Activated CD4-positive, alpha-beta T cell treated with anti-CD3 and anti-CD28 coated beads, Interleukin-2, Interleukin-6, amounts not matched to agents 100 ng/mL and 50 ng/mL, durations not matched to agents 16 hours and 8 hours (primary cell): ENCODE results near the gene TRIM66.

Experiments used
- DNase-seq: peaks from one replicate; pipeline ENCODE4 v3.0.0-alpha.2; 2020

The TRIM66 gene

DNA sequence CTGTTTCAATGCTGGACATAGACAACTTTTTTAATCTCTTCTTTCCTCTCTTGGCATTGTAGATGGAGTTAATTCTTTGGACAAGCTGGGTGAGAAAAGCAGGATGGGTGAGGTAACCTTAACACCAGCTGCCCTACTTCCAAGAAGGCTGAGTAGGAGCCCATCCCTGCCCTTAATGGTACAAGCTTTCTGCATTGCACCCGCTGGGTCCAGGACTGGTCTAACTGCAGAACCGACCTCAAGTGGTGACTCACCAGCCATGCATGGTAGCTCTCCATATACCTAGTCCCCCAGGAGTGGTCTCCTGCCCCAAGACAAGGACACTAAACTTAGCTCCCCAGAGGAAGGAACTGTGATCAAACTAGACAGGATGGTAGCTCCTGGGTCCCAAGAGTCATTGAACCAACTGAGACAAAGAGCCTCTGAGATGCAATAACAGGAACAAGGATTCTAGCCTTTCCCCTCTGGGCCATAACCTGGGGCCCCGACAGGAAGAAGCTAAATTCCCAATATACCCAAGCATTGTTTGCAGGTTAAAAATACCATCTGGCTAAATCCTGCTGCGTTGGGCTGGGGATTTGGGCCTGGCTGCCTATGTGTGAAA lies 32.3 kb upstream of the TRIM66 start:
- no peak for DNase-seq

DNA sequence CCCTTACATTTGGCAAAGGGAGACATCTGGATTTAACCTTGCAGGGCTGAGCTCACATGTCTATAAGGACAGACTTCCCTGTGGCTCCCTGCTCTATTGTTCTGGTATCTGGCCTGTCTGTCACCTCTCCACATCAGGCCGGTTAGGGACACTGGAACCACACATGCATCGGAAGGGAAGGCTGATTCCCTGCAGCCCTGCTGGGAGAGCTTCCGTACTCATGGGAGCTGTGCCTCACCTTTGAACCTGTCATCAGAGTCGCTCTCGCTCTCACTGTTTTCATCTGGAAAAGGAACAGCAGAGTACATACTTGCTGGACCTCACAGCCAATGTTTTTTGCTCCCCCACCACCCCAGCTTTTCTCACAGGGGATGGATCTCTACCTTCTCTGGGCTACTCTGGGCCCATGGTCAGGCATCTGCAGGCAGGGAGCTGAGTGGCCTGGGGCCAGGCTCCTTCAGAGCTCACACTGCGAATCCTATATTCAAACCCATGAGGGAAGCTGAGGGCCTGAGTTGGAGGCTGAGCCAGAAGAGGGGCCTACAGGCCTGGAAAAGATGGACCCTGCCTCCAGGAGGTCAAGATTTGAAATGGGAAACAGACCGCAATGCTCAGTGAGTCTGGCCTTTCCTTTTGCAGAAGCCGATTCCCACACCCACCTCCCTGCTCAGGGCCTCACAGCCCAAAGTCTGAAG lies 31.4 kb upstream of the TRIM66 start:
- no peak for DNase-seq

DNA sequence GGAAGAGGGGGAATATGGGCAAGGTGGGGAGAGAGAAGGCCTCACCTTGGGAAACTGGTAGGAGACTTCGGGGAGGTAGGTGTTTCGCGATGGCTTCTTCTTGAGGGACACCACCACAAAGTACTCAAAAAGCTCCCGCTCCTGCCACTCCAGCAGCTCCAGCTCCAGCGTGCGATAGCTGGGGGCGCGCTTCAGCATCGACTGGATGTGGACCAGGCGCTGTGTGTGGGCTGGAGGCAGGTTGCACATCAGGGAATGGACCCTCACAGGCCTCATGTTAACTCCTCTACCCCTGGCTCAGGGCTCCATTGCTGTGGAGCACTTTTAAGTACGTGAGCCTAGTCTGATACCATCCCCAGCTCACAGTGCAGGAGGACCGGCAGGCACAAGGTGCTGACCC lies 30.0 kb upstream of the TRIM66 start:
- DNase-seq, result no peak

DNA sequence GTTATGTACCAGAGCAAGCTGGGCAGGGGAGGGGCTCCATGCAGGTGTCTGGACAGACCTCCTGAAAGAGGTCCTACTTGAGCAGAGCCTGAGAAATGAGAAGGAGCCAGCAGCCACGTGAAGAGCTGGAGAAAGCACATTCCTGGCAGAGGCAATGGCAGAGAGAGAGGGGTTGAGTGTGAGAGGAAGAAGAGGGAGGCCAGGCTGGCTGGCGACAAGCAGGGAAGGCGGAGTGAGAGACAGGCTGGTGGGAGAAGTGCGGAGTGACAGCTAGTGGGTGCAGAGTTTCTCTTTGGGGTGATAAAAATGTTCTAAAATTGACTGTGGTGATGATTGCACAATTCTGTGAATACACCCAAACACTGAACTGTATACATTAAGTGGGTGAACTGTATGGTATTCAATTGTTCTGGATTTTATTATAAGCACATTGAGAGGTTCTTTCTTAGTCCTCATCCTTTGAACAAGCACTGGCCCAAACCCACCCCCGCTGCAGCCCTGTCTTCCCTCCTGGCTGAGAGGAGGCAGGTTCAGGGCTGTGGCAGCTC lies 29.5 kb upstream of the TRIM66 start:
- DNase-seq, result no peak

DNA sequence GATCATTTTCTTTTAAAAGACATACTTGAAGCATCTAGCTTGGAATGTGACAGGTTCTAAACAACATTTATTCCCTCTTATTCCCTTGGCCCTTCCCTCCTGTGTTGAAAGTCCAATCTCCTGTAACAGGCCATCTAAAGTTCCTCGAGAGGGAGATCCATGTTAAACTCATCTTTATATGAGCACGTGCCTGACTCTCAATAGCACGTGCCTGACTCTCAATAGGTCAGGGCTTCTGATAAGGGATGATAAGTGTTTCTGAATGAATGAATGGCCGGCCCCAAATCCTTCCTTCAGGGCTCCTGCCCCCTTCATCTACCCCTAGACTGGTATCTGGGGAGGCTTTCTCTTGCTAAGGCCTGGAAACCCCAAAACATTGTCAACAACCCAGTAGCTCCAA lies 27.3 kb upstream of the TRIM66 start:
- DNase-seq, result no peak

DNA sequence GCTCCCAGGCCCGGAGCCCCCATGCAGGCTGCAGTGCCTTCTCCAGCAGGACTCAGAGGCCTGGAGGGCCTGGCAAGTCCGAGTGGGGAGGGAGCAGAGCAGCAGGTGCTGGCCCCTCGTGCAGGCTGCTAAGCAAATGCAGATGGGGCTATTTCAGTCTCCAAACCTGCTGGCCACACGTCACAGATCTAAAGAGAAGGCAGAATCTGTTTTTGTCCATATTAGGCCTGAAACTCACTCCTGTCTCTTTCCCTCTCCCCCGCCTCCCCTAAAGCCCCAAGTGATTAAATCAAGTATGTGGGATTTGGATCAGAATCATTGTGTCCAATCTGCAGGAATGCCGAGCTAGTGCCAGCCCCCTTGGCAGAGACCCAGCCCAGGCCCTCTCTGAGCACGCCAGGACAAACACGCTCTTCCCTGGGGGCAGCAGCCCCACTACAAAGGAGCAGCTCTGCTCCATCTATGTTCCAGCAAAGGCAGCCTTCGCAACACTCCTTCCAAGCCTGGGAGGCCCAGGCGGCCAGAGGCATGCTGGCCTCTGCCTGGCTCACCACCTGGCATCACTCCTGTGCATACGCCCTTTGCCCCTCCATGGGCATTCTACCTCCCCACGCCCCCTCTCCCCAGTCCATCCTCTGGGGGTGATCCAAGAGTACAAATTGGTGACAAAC lies 26.7 kb upstream of the TRIM66 start:
- DNase-seq, result no peak

DNA sequence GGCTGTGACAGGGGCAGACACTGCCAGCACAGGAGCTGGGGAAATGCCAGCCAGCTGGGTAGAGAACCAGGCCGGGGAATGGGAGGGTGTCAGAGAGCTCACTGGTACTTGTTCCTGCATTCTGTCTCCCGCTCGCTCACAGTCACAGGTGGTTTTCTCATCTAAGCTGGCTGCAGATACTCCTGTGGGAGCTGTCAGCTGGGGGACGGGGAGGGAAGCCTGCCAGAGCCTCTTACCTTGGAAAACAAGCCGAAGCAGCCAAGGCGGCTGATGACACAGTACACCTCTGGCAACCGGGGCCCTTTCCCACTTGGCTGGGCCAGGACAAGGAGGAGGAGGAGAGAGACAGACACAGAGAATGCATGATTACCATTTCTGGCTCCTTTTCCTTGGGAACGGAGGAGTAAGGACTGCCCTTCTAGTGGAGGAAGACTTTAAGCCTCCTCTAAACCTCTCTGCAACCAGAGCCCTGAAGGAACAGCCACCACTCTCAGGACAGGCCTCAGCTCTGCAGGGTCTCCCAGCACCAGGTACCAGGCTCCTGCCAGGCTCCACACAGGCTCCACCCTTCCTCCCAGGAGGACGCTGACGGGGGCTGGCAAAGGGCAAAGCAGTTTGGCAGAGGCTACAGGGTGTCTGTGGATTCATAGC lies 25.2 kb upstream of the TRIM66 start:
- no peak for DNase-seq

DNA sequence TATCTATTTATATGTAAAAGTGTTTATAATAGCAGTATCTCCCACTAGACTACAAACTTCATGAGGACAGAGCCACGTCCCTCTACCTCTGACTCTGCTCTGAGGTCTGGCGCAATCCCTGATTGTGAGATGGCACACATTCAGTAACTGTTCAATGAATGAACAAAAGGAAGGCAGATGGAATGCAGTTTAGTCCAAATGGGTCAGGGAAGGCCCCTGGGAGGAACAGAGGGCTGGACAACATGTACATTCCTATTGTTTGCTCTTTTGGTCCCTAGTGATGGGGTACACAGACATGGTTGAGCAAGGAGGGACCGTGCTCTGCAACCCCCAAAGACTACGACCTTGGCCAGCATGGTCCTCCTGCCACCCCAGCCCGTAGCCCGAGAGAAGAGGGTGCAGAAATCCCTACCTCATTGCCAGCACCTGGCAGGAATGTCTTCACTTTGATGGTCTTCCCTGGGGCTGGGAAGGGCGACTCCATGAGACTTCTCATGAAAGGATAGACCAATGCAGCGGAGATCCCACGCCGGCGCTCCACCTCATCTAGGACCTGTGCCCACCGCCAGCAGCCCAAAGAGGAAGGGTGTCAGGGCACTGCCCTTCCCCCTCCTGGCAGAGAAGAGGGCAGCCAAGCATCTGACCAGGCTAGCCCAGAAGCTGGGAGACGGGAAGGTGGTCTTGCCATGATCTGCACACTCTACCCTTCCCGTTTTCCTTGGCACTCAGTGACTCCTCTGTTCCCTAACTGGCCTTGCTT lies 24.4 kb upstream of the TRIM66 start:
- no peak for DNase-seq

DNA sequence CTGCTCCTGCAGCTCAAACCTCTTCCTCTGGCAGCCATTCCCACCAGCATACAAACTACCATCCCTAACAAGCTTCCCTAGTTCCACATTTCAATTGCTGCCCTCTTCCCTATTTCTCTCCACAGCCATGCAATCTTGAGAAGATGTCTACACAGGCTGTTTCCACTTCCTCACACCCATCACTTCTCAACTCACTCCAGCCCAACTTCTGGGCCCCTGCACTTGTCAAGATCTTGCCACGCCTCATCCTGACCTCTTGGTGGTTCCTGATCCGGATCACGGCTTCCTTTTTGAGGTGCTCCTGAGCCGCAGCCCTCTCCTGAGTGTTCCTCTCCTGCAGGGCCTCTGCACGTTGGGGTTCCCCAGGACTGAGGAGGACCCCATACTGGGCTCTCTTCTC lies 22.7 kb upstream of the TRIM66 start:
- no peak for DNase-seq

DNA sequence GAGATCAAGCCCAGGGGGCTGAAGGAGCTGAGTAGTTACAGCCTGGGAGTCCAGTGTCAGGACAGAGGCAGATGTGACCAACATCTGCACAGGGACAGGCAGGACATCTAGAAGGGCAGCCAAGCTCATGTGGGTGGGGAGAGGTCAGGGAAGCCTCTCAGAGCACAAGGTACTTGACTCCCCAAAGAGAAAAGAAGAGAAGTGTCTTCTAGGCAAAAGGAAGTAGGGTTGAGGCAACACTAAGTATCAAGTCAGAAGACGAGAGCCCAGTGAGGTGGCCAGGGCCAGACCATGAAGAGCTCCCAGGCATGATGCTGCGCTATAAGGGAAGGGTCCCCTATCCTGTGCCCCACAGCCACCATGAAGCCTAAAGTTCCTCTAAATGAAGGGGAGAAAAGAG lies 21.7 kb upstream of the TRIM66 start:
- no peak for DNase-seq

DNA sequence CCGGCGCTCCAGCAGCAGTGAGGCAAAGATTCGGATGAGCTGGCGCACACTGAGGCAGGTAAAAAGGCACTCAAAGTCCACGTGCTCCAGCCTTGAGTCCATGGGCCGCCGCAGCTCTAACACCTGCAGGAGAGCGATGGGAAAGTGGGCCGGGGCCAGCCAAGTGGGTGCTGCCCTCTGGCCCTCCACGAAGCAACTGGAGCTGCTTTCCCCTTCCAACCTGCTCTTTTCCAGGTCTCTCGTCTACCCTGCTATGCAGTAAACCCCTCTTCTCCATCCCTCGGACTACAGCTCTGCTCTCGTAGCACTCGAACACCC lies 20.1 kb upstream of the TRIM66 start:
- DNase-seq, result no peak

DNA sequence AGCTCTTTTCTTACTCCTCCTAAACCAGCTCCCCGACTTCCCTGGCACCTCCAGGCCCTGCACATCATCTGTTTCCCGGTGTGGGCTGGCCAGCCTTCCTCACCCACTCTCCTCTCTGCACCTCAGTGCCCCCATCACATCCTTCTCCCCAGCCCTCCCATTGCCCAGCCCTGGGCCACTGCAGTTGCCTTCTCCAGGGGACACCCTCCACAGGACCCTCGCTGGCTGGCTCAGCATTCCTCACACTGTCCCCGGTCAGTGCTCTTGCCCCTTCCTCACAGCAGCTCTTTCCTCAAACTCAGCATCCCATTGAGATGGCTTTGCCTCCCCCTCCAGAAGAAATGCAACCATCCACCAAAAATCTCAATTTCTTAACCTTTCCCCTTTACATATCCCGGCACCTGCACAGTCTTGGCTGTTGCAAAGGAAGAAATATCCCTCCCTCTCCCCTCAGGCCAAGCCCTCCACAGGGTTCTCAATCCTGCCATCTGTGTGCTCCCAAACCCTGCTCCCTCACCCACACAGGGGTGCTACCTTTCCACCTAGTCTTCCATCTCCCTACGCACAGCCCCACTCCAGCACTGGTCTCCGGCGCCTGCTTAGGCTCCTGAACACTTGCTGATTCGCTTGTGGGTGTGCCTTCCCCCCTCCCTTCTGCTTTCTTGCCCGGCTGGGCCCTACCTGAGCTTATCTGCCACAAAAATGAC lies 19.6 kb upstream of the TRIM66 start:
- DNase-seq, result no peak

DNA sequence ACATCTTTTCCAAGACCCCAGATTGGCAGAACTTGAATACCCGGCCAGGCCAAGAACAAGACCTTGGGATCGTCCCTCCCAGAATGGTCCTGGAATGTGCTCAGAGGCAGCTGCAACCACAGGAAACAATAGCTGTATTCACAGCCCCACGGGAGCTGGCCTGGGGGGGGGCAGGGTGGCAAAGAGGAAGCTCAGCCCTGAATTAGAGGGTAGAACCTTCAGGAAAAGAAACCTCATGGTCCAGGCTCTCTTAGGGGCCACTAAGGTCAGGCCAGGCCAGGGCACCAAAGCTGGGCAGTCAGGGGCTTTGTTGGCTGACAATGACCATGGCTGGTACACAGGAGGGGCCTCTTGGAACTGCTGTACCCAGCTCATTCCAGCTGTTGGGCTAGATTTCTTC lies 17.4 kb upstream of the TRIM66 start:
- no peak for DNase-seq

DNA sequence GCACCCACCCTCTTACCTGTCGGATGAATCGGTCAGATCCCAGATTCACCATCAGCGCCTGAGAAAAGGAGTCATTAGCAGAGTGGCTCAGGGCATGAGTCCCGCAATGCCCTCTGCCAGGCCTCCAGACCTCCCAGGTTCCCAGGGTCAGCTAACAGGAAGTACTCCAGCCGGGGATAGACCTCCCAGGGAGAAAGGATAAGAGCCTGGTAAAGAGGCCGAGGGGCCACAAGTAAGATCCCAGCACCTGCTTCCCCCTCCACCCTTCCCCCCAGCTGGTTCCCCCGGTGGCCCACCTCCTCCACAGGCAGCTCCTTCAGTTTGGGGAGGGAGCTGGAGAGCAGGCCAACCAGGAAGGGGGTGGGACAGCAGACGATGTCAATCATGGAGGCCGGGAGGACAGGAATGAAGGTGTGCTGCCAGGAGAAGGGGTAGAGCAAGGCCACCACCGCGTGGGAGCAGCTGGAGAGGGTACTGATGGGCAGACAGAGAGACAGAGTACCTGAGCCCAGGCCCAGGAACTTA lies 16.5 kb upstream of the TRIM66 start:
- no peak for DNase-seq

DNA sequence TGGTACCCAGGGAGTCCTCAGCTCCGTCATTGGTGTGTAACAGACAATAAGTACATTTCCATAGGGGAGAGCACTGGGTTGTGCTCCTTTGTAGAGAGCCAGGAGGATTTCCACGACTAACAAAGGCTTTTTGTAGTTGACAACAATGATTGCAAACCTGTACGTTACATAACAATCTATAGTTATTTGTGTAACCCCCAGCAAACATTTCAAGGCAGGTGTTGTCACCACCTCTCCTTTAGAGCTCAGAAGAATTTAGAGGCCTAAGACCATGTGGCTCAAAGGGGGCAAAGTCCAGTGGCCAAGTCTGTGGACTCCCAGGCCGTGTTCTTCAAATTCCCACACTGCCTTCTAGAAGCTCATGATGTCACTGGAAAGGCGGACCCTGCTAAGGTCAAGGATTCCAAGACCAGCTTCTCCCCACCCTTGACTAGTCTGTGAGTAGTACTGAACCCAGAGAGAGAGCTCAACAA lies 15.9 kb upstream of the TRIM66 start:
- no peak for DNase-seq

DNA sequence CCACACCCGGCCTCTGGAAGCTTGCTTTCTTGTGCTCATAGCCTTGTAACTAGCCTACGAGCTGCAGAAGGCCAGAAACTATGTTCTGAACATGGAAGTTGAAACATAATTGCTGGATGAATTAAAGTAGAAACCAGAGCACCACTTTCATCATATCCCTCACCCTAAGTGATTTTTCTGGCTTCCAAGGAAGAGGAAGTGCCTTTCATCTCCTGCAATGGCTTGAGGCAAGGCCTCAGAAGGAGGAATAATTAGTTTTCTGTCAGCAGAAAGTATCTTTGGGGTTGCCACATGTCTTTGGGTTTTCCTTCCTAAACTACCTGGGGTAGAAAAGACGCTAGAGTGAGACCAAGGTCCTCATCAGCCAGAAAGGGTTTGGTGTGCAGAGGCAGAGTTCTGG lies 14.6 kb upstream of the TRIM66 start:
- DNase-seq, result no peak

DNA sequence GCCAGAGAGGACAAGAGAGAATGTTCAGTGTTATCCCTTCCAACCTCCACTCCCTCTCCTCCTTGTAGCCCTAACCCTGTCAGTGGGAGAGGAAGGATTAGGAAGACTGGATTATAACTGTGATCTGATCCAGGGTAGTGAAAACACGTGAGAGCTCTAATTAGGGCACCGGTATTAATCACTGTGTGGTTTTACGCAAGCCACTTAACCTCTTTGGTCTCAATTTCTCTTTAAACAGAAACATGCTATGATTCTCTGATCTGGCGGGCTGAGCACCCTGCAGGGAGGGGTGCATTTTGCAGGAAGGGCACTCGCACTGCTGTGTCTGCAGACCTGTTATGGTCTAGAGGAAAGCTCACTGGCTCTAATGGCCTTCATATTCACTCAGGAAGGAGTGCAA lies 11.7 kb upstream of the TRIM66 start:
- DNase-seq, result no peak

DNA sequence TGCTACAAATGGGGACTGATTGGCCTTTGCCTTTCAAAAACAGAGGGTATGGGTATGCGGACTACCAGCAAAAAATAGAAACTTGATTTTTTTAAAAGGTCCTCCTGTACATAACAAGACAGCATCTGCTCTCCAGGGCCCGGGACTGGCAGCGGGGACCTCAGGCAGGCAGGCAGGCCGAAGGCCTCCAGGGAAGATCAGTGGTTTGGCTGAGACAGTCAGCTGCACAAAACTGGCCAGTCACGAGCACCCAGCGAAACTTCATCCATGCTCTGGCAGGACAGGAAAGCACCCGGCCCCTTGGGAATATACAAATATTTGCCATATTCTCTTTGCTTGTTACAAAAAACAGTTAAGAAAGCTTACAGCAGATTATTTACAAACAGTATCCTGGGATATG lies 11.1 kb upstream of the TRIM66 start:
- DNase-seq, result no peak

DNA sequence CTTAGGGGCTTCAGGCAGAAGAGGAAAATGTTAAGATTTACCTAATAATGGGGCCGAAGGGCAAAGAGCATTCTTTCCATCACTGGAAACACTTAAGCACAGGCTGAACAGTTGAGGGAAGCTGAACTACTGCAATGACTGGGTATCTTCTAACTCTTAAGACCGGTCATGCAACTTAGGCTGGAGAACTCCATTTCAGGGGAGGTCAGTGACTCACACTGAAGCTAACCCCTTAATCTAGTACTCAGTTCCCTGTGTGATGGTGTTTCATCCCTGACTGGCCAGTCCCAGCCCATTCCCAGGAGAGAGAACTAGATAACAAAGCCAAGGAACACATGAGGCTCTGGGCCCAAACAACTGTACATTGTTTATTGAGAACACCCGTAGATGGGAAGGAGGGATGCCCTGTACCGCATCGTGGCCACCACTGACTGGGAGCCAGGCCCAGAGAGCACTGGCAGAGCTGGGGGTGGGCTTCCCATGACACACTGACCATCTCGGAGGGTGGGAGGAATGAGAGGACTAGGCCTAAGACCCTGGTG lies 10.6 kb upstream of the TRIM66 start:
- no peak for DNase-seq

DNA sequence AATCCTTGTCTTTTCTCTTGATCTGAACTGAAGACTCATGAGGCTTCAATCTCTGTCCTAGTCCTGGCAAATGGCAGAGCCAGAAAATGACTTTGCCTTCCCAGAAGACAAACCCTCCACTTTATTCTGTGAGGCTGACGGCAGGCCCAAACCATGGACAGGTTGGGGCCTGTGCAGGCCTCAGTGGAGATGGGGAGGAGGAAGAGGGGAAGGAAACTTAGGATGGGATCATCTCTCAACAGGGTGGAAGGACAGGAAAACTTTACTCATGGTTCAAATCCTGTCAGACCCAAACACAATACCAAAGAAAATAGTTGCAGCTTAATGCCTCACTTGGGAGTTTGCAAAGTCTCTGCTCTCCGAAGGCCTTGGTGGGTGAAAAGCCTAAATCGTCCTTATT lies 10.0 kb upstream of the TRIM66 start:
- no peak for DNase-seq

DNA sequence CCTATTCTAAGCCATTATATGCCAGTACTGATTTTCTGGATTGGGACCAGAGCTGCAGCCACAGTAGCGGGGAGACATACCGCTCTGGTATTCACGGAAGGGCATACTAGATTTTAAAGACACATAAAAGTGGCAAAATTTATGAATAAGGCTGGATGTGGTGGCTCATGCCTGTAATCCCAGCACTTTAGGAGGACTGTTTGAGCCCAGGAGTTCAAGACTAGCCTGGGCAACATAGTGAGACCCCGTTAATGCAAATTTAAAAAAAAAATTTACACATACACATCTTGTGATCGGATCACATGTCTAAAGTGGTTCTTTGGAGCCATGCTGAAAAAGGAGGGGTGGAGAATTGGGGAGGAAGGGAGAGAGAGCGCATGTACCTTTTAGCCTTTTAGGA lies 9.1 kb upstream of the TRIM66 start:
- DNase-seq, result no peak
